ENCODE results near the gene PRSS3.

- TF ChIP-seq CTCF (IDR thresholded peaks at IDR 0.05 in 8 of 11, conservative IDR thresholded peaks at IDR 0.05 in 3 of 11) (no peak), POLR2A (IDR thresholded peaks at IDR 0.05) (no peak)
Observed at GRCh38 chr9:33800886-33801285, 5.5 kb downstream of the PRSS3 start.
